Fibroblast of skin of abdomen (primary cell): ENCODE results near the gene PGAP3.
"Not testable (repeated sequence)": the region's sequence is repeated elsewhere in the genome, so short reads cannot be mapped to it uniquely, and the experiment has no call there.

Experiments
- DNase-seq: peaks from one replicate; pipeline ENCODE4 v3.0.0-alpha.2; 2013

Gene PGAP3

DNA sequence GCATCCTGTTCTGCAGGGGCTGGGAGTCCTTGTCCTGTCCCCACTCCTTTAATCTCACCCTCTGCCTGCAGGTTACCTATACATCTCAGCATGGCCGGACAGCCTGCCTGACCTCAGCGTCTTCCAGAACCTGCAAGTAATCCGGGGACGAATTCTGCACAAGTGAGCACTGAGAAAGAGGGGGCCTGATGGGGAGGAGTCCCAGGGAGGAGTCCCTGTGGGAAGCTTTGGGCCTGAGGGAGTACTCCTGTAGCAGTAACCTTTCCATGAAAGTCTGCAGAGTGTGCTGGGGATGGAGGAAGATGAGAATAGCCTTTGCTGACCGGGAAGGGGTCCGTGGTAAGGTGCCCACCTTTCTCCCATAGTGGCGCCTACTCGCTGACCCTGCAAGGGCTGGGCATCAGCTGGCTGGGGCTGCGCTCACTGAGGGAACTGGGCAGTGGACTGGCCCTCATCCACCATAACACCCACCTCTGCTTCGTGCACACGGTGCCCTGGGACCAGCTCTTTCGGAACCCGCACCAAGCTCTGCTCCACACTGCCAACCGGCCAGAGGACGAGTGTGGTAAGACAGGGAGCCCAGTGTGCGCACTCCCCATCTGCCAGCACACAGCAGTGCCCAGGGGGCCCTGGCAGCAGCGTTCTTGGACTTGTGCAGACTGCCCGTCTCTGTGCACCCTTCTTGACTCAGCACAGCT is 27.7 kb upstream of the PGAP3 start:
- no peak for DNase-seq

DNA sequence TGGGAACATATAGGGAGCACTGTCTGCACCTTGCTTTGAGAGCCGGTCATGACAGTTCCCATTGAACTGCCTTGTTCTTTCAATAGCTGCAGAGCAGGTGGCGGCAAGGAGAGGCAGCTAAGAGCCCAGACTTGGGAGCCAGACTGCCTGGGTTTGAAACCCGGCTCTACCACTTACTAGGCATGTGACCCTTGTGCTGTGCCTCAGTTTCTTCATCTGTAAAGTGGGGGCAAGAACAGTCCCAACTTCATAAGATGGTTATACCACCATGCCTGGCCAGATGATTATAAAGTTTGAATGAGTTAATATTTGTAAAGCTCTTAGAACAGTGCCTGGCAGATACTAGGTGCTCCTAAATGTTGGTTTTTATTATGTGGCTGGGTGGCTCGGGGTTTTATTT is 26.4 kb upstream of the PGAP3 start:
- DNase-seq, result no peak

DNA sequence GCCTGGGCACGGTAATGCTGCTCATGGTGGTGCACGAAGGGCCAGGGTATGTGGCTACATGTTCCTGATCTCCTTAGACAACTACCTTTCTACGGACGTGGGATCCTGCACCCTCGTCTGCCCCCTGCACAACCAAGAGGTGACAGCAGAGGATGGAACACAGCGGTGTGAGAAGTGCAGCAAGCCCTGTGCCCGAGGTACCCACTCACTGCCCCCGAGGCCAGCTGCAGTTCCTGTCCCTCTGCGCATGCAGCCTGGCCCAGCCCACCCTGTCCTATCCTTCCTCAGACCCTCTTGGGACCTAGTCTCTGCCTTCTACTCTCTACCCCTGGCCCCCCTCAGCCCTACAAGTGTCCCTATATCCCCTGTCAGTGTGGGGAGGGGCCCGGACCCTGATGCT is 24.0 kb upstream of the PGAP3 start:
- DNase-seq, result no peak

DNA sequence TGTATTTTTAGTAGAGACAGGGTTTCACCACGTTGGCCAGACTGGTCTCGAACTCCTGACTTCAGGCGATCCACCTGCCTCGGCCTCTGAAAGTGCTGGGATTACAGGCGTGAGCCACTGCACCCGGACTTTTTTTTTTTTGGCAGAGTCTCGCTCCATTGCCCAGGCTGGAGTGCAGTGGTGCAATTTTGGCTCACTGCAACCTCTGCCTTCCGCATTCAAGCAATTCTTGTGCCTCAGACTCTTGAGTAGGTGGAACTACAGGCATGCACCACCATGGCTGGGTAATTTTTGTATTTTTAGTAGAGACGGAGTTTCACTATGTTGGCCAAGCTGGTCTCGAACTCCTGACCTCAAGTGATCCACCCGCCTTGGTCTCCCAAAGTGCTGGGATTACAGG is 23.2 kb upstream of the PGAP3 start:
- DNase-seq, result not testable (repeated sequence)

DNA sequence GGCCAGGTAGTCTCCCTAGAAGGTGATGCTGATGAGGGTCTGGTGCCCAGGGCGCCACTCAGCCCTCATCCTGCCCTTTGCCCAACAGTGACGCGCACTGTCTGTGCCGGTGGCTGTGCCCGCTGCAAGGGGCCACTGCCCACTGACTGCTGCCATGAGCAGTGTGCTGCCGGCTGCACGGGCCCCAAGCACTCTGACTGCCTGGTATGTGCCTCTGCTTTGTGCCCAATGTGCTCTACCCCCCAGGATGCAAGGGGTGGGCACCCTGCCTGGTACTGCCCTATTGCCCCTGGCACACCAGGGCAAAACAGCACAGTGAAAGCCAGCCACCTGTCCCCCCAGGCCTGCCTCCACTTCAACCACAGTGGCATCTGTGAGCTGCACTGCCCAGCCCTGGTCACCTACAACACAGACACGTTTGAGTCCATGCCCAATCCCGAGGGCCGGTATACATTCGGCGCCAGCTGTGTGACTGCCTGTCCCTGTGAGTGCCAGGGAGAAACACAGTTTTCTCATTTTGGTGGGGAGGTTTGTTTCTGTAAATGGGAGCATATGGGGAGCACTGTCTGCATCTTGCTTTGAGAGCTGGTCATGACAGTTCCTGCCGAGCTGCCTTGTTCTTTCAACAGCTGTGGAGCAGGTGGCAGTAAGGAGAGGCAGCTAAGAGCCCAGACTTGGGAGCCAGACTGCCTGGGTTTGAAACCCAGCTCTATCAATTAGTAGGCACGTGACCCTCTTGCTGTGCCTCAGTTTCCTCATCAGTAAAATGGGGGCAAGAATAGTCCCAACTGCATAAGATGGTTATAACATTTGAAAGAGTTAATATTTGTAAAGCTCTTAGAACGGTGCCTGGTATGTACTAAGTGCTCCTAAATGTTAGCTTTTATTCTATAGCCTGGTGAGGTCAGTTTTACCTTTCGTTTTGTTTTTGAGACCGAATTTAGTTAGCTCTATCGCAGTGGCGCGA is 22.4 kb upstream of the PGAP3 start:
- no peak for DNase-seq

DNA sequence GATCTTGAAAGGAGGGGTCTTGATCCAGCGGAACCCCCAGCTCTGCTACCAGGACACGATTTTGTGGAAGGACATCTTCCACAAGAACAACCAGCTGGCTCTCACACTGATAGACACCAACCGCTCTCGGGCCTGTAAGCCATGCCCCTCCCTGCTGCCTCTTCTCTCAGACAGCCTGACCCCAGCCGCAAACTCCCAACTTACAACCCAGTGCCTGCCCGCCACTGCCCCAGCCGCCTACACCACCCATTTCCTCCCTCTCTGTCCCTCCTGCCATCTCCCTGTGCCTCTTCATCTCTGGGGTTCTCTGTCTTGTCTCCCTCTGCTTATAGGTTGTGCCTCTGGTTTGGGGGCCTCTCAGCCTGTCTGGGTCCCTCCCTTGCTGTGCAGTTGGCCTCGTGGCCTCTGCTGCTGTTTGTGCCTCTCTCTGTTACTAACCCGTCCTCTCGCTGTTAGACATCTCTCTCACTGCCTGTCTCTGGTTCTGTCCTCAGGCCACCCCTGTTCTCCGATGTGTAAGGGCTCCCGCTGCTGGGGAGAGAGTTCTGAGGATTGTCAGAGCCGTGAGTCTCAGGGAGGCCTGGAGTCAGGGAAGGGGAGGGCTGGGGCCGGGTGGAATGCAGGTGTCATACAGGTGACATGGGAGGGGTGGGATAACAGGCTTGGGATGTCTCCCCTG is 21.6 kb upstream of the PGAP3 start:
- DNase-seq, result no peak

DNA sequence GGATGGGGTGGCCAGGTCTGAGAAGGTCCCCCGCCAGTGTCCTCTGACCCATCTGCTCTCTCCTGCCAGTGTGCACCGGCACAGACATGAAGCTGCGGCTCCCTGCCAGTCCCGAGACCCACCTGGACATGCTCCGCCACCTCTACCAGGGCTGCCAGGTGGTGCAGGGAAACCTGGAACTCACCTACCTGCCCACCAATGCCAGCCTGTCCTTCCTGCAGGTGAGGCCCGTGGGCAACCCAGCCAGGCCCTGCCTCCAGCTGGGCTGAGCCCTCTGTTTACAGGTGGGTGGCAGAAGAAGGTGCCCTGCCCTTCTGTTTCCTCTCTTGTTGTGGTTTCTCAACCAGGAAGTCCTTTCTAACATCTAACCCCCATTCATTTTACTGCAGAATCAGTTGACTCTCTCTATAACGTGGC is 19.1 kb upstream of the PGAP3 start:
- no peak for DNase-seq

DNA sequence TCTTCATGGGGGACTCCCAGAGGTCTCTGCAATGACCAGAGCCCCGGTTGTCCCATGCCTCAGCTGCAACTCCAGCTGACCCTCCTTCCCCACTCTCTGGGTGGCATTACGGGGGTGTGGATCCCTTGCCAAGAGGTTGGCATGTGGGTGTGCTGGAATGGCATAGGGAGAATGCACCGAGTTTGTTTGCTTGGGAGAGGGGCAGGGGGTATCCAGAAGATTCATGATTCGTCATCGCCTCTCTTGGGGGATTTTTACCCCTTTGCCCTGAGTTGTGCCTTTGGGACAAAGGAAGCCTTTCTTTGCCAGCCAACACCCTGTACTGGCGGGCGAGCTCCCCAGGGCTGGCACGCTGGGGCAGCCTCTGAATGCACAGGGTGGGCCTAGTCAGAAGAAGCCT is 18.5 kb upstream of the PGAP3 start:
- DNase-seq, result no peak

DNA sequence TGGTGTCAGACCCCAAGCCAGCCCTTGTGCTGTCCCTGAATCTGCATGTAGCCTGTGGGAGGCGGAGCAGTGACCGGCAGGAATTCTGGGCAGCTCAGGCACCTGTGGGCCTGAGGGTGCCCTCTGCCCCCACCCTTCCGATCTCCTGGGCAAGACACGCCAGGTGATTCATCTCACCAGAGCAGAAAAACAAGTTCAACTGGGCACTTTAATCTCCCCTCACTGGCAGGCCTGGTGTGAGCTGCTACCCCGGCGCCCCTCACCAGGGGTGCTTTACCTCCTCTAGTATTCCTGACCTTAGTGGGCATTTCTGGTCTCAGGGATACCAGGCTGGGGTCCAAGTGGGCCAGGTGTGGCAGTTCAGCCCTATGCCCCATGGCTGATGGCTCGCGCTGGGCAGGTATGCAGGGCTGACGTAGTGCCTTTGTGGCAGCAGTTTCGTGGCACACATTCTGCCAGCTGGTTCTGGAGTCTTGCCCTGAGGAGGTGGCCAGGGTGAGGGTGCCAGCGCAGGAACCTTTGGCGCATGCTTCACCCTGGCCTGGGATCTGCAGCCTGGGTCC is 18.0 kb upstream of the PGAP3 start:
- no peak for DNase-seq

DNA sequence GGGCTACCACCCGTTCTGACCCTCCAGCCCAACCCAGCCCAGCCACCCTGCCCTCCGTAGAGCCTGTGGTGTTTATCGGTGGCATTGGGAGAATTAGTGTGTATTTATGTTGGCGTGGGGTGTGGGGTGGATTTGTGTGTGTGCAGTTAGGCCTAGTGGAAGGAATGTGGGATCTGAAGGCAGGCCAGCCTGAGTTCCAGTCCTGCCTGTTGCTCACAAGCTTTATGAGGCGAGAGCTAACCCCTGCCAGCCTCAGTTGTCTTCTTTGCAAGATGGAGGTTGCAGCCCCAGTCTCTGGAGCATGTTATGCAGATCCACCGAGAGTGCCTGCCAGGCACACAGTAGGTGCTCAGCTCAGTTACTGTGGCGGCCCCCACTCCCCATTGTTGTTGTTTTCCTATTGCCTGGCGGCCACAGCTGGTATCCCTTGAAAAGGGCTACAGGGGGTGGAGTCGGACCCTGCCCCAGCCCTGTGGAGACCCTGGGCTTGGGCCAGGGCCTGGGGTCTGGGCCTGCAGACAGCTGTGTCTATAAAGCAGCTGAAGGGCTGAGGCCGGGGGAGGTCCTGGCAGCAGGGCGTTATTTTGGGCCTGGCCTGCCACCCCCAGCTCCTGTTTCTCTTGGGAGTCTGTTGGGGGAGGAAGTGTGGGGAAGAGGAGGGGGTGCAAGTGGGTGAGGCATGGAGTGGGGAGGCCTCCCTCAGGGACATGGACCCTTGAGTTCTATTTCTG is 17.1 kb upstream of the PGAP3 start:
- DNase-seq, result no peak

DNA sequence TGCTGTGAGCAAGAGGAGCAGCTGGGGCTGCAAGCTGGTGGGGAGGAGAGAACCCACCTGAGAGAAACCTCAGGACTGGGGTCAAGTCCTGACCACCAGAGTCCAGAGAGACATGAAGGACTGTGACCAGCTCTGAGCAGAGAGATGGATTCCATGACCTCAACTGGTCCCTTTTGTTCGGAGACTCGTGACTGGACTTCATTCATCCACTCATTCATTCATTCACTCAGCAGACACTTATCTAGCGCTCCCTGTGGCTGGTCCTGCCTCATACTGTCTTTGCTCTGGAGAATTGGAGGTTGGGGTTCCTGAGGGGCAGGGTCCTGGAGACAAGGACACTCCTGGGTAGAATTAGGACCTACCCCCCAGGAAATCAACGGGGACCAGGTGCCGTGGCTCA is 16.1 kb upstream of the PGAP3 start:
- DNase-seq, result no peak

DNA sequence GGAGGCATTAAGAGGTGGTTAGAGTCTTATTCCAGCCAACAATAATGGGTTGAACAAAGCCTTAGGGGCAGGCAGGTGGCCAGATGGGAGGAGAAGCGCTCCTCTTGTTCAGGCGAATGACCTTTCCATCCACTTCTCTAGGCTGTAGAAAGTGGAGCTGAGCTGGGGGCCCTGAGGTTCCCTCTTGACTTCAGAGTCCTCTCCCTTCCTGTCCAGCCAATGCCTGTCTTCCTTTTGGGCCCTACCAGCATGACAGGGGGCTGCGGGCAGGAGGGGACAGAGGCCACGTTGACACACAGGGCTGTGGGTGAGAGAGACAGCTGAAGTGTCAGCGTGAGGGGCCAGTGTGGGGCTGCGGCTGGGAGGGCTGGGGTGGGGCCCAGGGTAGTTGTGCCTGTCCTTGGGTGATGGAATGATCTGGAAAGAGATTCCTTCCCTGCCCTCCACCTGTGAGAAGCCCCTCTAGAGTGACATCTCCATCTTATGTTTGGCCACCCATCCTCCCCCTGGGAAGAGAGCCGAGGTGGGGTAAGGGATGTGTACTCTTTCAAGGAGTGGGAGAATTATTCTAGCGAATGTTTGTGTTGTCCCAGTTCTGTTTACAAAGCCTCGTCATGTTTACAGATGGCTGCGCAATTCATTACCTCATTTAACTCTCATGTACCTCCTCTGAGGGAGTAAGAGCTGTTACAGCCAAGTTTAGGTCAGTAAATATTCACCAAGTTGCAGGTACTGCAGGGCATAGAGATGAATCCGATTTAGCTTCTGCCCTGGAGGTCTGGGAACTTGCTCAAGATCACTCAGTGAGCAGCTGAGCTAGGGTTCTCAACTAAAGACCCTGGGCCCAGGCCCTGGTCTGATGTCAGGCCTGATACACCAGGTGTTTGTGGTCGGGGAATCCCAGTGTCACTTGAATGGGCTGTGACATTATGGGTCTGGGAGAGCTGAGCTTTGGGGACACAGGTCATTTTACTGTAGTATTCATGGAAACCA is 15.3 kb upstream of the PGAP3 start:
- no peak for DNase-seq

DNA sequence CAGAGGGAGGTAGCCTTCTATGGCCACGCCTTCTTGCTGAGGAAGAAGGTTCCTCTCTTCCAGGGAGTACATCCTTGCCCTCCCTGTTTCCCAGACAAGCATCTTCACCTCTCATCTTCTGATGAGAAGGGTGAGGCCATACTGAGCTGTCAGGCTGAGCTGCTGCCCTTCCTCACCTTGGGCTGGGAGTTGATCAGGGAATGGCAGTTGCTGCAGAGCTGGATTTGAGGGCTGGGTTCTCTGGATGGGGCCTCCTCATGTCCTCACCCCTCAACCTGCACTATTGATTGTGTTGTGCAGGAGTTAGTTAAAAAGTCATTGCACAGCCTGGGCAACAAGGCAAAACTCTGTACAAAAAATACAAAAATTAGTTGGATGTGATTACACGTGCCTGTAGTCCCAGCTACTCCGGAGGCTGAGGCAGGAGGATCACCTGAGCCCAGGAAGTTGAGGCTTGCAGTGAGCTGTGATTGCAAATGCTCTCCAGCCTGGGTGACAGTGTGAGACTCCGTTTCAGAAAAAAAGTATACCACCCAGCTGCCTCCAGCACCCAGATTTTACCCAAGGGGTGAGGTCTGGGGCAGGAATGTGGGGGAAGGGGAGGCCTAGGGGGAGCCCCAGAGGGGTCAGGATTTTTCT is 14.0 kb upstream of the PGAP3 start:
- DNase-seq, result no peak

DNA sequence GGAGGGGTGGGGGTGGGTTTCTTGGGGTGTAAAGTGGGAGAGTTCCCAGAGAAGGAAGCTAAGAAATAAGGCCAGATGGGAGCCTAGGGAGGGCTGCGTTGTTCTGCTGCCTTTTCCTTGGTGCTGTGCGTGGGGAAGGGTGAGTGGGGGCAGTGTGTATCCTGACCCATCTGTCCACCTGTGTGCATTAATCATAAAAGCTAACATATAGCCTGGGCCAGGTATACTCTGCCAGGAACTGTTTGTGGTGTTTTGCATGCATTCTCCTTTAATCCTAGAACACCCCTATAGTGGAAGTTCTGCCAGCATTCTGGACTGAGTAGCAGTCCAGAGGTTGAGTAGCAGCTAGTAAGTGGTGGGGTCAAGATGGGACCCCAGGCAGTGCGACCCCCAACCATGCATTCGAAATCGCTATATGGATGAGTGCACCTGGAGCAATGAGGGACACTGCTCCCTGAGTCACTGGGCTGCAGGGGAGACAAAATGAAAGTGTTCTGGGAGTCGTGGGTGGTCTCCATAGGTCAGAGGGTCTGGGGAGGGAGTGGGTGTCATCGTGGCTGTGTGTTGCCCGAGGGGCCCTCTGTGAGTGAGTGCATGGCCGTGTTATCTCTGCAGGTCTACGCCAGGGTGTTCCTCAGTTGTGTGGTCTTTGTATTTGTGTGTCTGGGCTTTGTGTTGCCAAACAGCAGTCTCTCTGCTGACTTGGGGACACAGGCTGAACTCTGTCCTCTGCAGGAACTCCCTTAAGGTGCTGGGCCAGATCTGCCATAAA is 13.3 kb upstream of the PGAP3 start:
- DNase-seq, result no peak

DNA sequence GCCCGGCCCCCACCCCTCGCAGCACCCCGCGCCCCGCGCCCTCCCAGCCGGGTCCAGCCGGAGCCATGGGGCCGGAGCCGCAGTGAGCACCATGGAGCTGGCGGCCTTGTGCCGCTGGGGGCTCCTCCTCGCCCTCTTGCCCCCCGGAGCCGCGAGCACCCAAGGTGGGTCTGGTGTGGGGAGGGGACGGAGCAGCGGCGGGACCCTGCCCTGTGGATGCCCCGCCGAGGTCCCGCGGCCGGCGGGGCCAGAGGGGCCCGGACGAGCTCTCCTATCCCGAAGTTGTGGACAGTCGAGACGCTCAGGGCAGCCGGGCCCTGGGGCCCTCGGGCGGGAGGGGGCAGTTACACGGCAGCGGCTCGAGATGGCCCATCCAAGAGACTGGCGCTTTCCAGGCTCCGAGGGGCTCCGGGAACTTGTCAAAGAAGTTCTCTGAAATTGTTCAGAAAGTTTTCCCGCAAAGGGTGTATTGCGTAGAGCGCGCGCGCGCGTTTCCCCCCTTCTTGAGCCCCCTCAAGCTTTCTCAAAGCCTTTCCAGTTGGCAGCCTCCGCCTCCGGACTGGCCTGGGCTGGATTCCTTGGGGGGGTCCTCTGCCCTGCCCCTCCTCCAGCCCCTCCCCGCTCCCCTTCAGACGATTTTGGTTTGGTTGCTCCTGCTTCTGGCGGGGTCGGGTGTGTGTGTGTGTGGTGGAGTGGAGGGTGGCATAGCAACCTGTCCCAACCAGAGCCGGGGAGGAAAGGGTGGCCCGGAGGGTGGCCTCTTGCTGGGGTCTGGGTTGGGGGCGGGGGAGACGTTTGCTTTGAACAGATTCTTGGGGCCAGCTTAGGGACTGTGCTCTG is 12.5 kb upstream of the PGAP3 start:
- DNase-seq, result peak; percentile 16

DNA sequence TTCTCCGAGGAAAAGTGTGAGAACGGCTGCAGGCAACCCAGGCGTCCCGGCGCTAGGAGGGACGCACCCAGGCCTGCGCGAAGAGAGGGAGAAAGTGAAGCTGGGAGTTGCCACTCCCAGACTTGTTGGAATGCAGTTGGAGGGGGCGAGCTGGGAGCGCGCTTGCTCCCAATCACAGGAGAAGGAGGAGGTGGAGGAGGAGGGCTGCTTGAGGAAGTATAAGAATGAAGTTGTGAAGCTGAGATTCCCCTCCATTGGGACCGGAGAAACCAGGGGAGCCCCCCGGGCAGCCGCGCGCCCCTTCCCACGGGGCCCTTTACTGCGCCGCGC is 11.9 kb upstream of the PGAP3 start, which contains the start of gene ERBB2:
TSS of gene ERBB2 (plus strand) at position 247 of the 330 bp plus-strand sequence. CDS start 175 bp downstream, outside the sequence.
- peak; percentile 79 for DNase-seq

DNA sequence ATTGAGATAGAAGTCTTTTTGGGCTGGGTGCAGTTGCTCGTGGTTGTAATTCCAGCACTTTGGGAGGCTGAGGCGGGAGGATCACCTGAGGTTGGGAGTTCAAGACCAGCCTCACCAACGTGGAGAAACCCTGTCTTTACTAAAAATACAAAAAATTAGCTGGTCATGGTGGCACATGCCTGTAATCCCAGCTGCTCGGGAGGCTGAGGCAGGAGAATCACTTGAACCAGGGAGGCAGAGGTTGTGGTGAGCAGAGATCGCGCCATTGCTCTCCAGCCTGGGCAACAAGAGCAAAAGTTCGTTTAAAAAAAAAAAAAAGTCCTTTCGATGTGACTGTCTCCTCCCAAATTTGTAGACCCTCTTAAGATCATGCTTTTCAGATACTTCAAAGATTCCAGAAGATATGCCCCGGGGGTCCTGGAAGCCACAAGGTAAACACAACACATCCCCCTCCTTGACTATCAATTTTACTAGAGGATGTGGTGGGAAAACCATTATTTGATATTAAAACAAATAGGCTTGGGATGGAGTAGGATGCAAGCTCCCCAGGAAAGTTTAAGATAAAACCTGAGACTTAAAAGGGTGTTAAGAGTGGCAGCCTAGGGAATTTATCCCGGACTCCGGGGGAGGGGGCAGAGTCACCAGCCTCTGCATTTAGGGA is 11.4 kb upstream of the PGAP3 start:
- not testable (repeated sequence) for DNase-seq

DNA sequence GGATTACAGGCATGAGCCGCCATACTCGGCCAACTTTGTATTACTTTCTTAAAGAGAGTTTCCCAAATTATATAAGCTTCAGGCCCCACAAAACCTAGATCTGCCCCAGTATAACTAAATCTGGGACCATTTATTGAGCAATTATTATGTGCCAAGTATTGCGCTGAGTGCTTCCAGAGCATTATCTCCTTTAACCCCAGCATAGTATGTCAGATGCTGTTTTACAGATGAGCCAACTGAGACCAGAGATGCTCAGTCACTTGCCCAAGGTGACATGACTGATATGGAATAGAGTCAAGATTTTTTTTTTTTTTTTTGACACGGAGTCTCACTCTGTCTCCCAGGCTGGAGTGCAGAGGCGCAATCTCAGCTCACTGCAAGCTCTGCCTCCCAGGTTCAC is 10.1 kb upstream of the PGAP3 start:
- DNase-seq, result no peak
